ENCODE results near the gene GCC1. TPM values are rescaled to one million over a fixed set of nuclear protein-coding genes. Genes with fewer than 3 reads are reported as not detected.

GCC1 gene
- total RNA-seq, 1 donor from 2014 or later, result 10.8 TPM

DNA sequence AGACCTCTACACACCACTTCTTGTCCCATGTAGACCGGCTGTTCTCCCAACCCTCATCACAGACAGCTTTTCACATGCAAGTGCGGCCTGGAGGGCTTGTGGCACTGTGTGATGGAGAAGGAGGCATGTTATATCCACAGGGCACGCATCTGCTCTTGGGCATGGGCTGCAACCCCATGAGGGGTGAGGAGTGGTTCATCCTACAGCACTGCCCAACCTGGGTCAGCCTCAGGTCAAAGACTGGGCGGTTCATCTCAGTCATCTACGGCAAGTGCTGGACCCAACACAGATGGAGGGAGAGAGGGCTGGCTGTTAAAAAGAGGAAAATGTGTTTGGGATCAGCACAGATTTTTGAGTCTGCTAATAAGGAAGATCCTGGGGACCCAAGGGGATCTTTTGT is 10.3 kb upstream of the GCC1 start:
- Histone ChIP-seq H3K9me3 (no peaks in the 10 kb centered on the region), H3K27me3 (no peaks in the 10 kb centered on the region), H3K4me3 (no peak overlapping the region), H3K36me3 (peaks cover 0 to 11% of the 10 kb centered on the region in 2 donors), H3K27ac (no peak overlapping the region), H3K4me1 (no peaks in the 10 kb centered on the region)
- TF ChIP-seq POLR2AphosphoS5 (IDR thresholded peaks at IDR 0.05; ENCODE audit: insufficient read depth in 1 of 2, low read depth in 1 of 2) (no peak), POLR2A (IDR thresholded peaks at IDR 0.05) (no peak), CTCF (IDR thresholded peaks at IDR 0.05) (no peak)
- intact Hi-C loops (cut with DNase I), result no loop called here
- DNase-seq (ENCODE audit: extremely low spot score in 2 of 2), result no peak

DNA sequence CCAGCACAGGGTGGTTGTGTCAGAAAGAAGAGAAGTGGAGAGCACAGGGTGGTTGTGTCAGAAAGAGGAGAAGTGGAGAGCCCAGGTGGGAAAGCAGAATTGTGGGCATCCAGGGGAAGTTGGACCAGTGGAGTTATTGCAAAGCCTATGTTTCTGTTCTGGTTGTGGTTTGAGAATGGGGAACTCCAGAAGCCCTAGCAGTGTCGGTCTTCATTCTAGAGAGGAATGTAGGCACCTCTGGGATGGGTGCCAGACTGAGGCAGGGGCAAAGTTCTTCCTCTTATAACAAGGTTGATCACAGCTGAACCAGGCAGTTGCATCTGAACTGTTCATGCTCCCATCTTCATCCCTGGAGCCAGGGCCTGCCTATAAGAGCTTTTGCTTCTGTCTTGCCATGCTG is 9.1 kb upstream of the GCC1 start:
- intact Hi-C loops (cut with DNase I), result no loop called here

GRCh38 chr7:127592550-127592949 is 7.2 kb upstream of the GCC1 start:
- H3K9me3 ChIP-seq, result no peaks in the 10 kb centered on the region
- no peak overlapping the region for H3K4me3 ChIP-seq
- H3K27me3 ChIP-seq, result no peaks in the 10 kb centered on the region
- no peak for TF ChIP-seq POLR2AphosphoS5 (IDR thresholded peaks at IDR 0.05; ENCODE audit: insufficient read depth in 1 of 2, low read depth in 1 of 2)
- no peak for TF ChIP-seq CTCF (IDR thresholded peaks at IDR 0.05)
- TF ChIP-seq POLR2A (IDR thresholded peaks at IDR 0.05), result no peak
- H3K4me1 ChIP-seq, result peaks cover 18% of the 10 kb centered on the region
- peaks cover 0 to 22% of the 10 kb centered on the region in 2 donors for H3K36me3 ChIP-seq
- no peak overlapping the region for H3K27ac ChIP-seq
- no peak for DNase-seq (ENCODE audit: extremely low spot score in 2 of 2)
- intact Hi-C loops (cut with DNase I), result no loop called here

More for the DNA sequence above, 9.1 kb upstream of the GCC1 start:
- DNase-seq (ENCODE audit: extremely low spot score in 2 of 2), result no peak
- no peak overlapping the region for H3K27ac ChIP-seq
- H3K27me3 ChIP-seq, result no peaks in the 10 kb centered on the region
- H3K4me3 ChIP-seq, result no peak overlapping the region
- TF ChIP-seq POLR2A (IDR thresholded peaks at IDR 0.05) (no peak), POLR2AphosphoS5 (IDR thresholded peaks at IDR 0.05; ENCODE audit: insufficient read depth in 1 of 2, low read depth in 1 of 2) (no peak), CTCF (IDR thresholded peaks at IDR 0.05) (no peak)
- peaks cover 5% of the 10 kb centered on the region for H3K4me1 ChIP-seq
- no peaks in the 10 kb centered on the region for H3K9me3 ChIP-seq
- peaks cover 0 to 22% of the 10 kb centered on the region in 2 donors for H3K36me3 ChIP-seq

- Histone ChIP-seq H3K27me3 (no peaks in the 10 kb centered on the region), H3K4me3 (no peak overlapping the region), H3K36me3 (peaks cover 0 to 22% of the 10 kb centered on the region in 2 donors), H3K27ac (no peak overlapping the region), H3K9me3 (no peaks in the 10 kb centered on the region), H3K4me1 (peaks cover 24% of the 10 kb centered on the region)
- intact Hi-C loops (cut with DNase I), result no loop called here
- DNase-seq (ENCODE audit: extremely low spot score in 2 of 2), result no peak
- no peak for TF ChIP-seq CTCF (IDR thresholded peaks at IDR 0.05)
- no peak for TF ChIP-seq POLR2A (IDR thresholded peaks at IDR 0.05)
- TF ChIP-seq POLR2AphosphoS5 (IDR thresholded peaks at IDR 0.05; ENCODE audit: insufficient read depth in 1 of 2, low read depth in 1 of 2), result no peak
Observed at GRCh38 chr7:127591591-127591990, 6.2 kb upstream of the GCC1 start.

- Histone ChIP-seq H3K27me3 (no peaks in the 10 kb centered on the region), H3K9me3 (no peaks in the 10 kb centered on the region), H3K4me3 (no peak overlapping the region), H3K36me3 (peaks cover 0 to 22% of the 10 kb centered on the region in 2 donors), H3K4me1 (peaks cover 24% of the 10 kb centered on the region), H3K27ac (no peak overlapping the region)
- intact Hi-C loops (cut with DNase I), result no loop called here
- TF ChIP-seq CTCF (IDR thresholded peaks at IDR 0.05) (no peak), POLR2AphosphoS5 (IDR thresholded peaks at IDR 0.05; ENCODE audit: insufficient read depth in 1 of 2, low read depth in 1 of 2) (no peak), POLR2A (IDR thresholded peaks at IDR 0.05) (no peak)
- no peak for DNase-seq (ENCODE audit: extremely low spot score in 2 of 2)
Observed at GRCh38 chr7:127591189-127591588, 5.8 kb upstream of the GCC1 start.

Data from vagina (tissue), 2 donors.